ENCODE data around the gene MX1.

- TF ChIP-seq POLR2AphosphoS5 (IDR thresholded peaks at IDR 0.05), result no peak
- TF ChIP-seq CTCF (IDR thresholded peaks at IDR 0.05), result no peak
- TF ChIP-seq POLR2A (IDR thresholded peaks at IDR 0.05), result no peak
- no peak for TF ChIP-seq EP300 (IDR thresholded peaks at IDR 0.05)
These were observed 32.1 kb upstream of the MX1 start for GRCh38 chr21:41393876-41394465.
